Pulmonary artery endothelial cell (primary cell): Measurements from ENCODE around the gene PBXIP1. TPM values are rescaled to one million over a fixed set of nuclear protein-coding genes. Genes with fewer than 3 reads are reported as not detected.
"Not testable (repeated sequence)": the region's sequence is repeated elsewhere in the genome, so short reads cannot be mapped to it uniquely, and the experiment has no call there.

Experiments
- DNase-seq: peaks from one replicate; pipeline ENCODE4 v3.0.0-alpha.2; 2011; ENCODE audit warnings: low read depth, low spot score
- total RNA-seq: library from RNA; depleted of rRNA; stranded (reverse); fragments of >200 nt; gene quantifications from 2 replicates; pipeline ENCODE4 v1.2.3, GENCODE V29; 2014

PBXIP1 gene
- total RNA-seq, 1 donor from 2014 or later, result 78.0 TPM

DNA sequence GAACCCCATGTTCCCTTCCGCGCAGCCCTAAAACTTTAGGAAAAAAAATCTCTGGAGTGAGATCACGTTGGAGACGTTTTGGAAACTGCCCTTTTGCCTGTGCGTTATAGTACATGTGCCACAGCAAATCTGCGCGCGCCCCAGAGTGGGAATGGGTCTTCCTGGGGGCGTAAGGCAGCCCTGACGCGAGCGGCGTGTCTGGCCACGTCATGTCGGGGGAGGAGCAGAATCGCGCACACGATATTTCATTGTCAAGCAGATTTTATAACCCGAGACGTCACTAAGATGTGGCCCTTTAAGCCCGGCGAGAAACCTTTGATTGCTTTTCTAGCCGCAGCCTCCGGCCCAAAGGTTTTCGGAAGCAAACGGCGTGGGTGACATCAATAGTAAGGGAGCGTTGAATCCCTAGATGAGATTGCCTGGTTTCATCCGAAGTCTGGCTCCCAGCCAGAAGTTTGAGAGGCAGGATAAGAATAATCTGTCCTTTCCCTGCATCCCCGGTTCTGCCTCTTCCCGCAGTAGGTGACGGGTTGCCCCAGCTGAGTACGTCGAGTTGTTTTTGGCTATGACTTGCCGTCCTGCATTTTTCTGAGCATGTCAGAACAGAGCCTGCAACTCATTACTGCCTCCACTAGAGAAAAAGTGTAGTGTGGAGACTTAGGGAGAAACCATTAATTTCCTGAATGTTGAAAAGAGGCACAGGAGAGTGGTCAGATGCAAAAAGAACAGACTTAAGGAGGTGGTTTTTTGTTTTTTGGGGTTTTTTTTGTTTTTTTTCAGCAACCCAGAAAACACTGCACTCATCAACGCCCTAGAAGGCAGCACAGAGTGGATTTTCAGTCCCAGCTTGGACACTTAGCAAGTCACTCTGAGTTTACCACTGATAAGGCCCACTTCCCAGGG is 18.6 kb downstream of the PBXIP1 start:
- peak; percentile 86 for DNase-seq

GRCh38 chr1:154936555-154937084 is 19.3 kb downstream of the PBXIP1 start, which contains the start of gene PMVK:
PMVK (minus strand) TSS chr1:154936719; CDS start chr1:154936685, 34 bp downstream.
- peak; percentile 89 for DNase-seq

DNA sequence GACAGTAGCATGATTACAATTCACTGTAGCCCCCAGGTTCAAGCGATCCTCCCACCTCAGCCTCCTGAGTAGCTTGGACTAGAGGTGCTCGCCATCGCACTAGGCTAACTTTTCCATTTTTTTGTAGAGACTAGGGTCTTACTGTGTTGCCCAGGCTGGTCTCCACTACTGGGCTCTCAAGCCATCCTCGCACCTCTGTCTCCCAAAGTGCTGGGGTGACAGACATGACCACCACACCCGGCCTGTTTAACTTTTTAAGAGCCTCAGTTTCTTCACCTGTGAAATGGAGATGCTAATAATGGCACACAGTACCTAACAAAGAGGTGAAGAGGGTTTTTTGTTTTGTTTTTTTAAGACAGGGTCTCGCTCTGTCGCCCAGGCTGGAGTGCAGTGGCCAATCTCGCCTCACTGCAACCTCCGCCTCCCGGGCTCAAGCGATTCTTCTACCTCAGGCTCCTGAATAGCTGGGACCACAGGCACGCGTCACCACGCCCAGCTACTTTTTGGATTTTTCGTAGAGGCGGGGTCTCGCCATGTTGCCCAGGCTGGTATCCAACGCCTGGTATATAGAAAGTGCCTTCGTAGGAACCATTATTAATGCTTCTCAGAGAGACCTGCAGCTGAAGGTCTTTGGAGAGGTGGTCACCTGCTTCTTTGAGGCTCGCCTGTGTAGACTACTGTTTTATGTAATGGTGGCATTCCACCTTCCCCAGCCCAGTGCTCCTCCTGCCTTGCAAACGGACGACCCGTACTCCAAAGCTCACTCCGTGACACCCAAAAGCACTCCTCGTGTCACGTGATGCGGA is 19.9 kb downstream of the PBXIP1 start:
- DNase-seq, result no peak

GRCh38 chr1:154934358-154934948 is 21.4 kb downstream of the PBXIP1 start:
- DNase-seq, result no peak

GRCh38 chr1:154931940-154932487 is 23.9 kb downstream of the PBXIP1 start:
- no peak for DNase-seq

GRCh38 chr1:154926201-154926600 is 29.7 kb downstream of the PBXIP1 start:
- DNase-seq, result no peak

- no peak for DNase-seq
These were observed 30.3 kb downstream of the PBXIP1 start for GRCh38 chr1:154925335-154926170.

DNA sequence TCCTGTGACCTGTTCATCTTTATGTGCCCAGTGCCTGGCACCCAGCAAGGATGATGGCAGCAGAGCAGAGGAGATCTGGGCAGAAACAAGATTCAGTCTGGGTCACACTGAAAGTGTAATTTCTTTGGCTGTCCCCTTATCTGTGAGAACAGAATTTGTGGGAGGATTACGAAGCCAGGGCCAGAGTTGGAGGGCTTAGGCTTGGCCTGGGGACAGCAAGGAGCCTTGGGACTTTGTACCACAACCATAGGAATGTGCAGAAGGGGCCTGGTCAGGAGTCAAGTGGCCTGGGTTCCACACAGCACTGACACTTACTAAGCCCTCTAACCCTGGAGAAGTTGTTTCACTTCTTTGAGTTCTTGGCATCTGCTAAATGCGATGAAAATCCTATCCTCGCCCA is 32.2 kb downstream of the PBXIP1 start:
- DNase-seq, result no peak

GRCh38 chr1:154913273-154913672 is 42.6 kb downstream of the PBXIP1 start:
- no peak for DNase-seq

- DNase-seq, result no peak
These were observed 43.1 kb downstream of the PBXIP1 start for GRCh38 chr1:154912755-154913154.

- DNase-seq, result no peak
These were observed 44.0 kb downstream of the PBXIP1 start for GRCh38 chr1:154911691-154912550.

DNA sequence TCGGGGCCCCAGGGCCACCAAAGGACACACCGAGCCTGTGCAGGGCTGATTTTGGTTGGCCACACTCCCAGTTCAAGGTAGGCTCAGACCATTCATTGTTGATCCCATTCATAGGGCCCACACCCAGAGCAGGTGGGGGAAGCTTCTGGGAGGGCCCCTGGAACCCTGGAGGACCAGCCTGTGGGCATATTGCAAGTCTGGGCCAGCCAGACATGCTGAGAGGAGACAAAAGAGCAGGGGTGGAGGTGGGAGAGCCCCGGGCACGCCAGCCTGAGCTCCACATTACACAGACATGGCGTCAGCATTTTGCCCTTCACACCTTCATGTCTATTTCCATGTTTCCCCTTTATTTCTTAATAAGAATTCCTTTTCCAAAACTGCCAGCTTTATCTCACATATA is 45.0 kb downstream of the PBXIP1 start:
- DNase-seq, result no peak

DNA sequence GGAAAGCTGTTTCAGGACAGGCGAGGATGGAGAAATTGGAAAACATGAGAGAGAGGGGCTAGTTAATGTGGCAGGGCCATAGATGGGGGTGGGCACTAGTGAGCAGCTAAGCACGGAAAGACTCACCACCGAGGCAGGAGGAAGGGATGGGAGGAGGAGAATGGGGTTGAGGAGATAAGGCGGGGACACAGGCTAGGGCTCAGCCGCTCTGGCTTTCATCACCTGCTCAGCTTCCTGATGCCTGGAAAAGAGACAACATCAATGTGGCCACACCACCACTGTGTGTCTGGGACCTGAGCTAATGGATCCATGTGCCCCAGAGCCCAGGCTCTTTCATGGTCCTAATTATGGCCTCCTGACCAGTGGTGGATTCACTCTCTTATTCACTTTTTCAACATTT is 47.0 kb downstream of the PBXIP1 start:
- no peak for DNase-seq

DNA sequence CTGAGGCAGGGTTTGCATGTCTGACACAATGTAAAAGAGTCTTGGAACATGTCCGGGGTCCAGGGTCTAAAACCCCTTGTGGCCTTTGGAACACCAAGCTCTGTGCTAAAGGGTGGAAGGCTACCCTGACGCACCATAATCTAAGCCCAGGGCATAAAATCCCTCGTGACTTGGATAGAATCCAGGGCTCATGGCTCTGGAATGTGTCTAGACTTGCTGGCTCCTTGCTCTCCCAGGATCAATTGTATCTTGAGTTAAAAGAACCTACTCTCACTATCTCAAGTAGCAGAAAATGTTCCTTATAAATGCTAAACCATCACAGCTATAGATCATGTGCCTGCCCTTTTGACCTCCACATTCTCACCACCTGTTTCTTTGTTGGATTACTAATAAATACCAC is 47.8 kb downstream of the PBXIP1 start:
- not testable (repeated sequence) for DNase-seq

- DNase-seq, result no peak
These were observed 49.2 kb downstream of the PBXIP1 start for GRCh38 chr1:154906621-154907081.

DNA sequence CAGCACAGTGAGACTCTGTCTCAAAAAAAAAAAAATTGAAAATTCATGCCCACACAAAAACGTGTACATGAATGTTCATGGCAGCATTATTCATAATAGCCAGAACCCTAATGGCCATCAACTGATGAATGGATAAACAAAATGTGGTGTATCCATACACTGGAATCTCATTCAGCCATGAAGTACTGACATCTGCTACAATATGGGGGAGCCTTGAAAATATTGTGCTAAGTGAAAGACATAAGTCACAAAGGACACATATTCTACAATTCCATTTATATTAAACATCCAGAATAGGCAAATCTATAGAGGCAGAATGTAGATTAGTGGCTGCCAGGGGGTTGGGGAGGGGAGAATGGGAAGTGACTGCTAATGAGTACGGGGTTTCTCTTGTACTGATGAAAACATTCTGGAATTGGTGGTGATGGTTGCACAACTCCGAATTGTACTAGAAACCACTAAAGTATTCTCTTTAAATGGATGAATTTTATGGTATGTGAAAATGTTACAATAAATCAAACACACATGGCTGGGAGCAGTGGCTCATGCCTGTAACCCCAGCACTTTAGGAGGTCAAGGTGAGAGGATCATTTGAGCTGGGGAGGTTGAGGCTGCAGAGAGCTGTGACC is 52.8 kb downstream of the PBXIP1 start:
- DNase-seq, result no peak

GRCh38 chr1:154901591-154901990 is 54.3 kb downstream of the PBXIP1 start:
- DNase-seq, result no peak

DNA sequence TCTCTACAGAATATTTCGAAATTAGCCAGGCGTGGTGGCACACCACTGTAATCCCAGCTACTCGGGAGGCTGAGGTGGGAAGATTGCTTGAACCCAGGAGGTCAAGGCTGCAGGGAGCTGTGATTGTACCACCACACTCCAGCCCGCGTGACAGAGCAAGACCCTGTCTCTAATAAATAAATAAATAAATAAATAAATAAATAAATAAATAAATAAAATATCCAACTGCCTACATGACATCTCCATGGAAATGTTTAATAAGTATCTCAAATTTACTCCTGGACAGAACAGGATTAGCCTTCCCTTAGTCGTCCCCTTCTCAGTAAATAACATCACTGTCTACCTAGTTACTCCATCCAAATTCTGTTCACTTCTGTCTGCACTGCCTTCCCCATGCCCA is 56.9 kb downstream of the PBXIP1 start:
- no peak for DNase-seq

DNA sequence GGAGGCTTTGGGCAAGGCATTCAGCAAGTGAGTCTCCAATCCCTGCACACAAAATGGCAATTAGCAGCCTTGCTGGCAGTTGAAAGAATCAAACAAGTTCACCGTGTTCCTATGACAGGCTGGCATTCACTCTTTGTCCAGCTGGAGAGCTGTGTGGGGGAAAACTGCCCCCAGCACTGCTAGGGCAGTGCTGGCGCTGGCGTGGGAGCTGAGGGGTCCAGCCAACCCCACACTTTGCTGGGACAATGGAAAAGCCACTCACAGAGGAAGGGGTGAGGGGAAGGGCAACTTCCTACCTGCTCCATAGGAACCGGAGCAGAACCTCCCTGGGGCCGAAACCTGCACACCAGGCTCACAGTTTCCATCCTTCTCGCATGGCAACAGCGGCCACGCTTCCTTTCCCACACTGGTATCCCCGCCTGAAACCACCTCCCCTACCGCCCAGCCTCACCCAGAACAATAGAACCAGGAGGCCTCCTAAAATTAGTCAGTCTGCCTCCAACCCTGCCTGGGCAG is 59.1 kb downstream of the PBXIP1 start:
- DNase-seq, result no peak
